ENCODE data around the gene XKR3.

The XKR3 gene

GRCh38 chr22:16838073-16838472 is 12.9 kb upstream of the XKR3 start:
- no peak for TF ChIP-seq POLR2AphosphoS5 (IDR thresholded peaks at IDR 0.05; ENCODE audit: low read depth)
- TF ChIP-seq REST (IDR thresholded peaks at IDR 0.05; ENCODE audit: insufficient replicate concordance, low read depth) = no peak
- DNase-seq (ENCODE audit: low read depth in 1 of 2, low spot score in 1 of 2) = no peak
- no peak overlapping the region for H3K27ac ChIP-seq (replicated peaks)
- H3K27me3 ChIP-seq (ENCODE audit: insufficient read depth, poor library complexity, severe bottlenecking) = peaks cover 2% of the 10 kb centered on the region
- no peak overlapping the region for H3K4me3 ChIP-seq (replicated peaks; ENCODE audit: insufficient read depth, low read length)

- Histone ChIP-seq H3K4me3 (replicated peaks; ENCODE audit: insufficient read depth, low read length) (no peak overlapping the region), H3K27ac (replicated peaks) (no peak overlapping the region), H3K27me3 (ENCODE audit: insufficient read depth, poor library complexity, severe bottlenecking) (peaks cover 2% of the 10 kb centered on the region)
- no peak for DNase-seq (ENCODE audit: low read depth in 1 of 2, low spot score in 1 of 2)
- TF ChIP-seq, protein P1, sequence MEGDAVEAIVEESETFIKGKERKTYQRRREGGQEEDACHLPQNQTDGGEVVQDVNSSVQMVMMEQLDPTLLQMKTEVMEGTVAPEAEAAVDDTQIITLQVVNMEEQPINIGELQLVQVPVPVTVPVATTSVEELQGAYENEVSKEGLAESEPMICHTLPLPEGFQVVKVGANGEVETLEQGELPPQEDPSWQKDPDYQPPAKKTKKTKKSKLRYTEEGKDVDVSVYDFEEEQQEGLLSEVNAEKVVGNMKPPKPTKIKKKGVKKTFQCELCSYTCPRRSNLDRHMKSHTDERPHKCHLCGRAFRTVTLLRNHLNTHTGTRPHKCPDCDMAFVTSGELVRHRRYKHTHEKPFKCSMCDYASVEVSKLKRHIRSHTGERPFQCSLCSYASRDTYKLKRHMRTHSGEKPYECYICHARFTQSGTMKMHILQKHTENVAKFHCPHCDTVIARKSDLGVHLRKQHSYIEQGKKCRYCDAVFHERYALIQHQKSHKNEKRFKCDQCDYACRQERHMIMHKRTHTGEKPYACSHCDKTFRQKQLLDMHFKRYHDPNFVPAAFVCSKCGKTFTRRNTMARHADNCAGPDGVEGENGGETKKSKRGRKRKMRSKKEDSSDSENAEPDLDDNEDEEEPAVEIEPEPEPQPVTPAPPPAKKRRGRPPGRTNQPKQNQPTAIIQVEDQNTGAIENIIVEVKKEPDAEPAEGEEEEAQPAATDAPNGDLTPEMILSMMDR (IDR thresholded peaks at IDR 0.05; ENCODE audit: insufficient read depth, low read length) = no peak
- TF ChIP-seq GABPA (IDR thresholded peaks at IDR 0.05; ENCODE audit: low read depth) = no peak
- no peak for TF ChIP-seq POLR2AphosphoS5 (IDR thresholded peaks at IDR 0.05; ENCODE audit: low read depth)
- no peak for TF ChIP-seq REST (IDR thresholded peaks at IDR 0.05; ENCODE audit: insufficient replicate concordance, low read depth)
- TF ChIP-seq SPI1 (IDR thresholded peaks at IDR 0.05; ENCODE audit: borderline replicate concordance, low read depth) = no peak
These were observed 9.8 kb upstream of the XKR3 start for GRCh38 chr22:16834971-16835370.

GRCh38 chr22:16831257-16831656 is 6.0 kb upstream of the XKR3 start:
- TF ChIP-seq, protein P1 (IDR thresholded peaks at IDR 0.05; ENCODE audit: insufficient read depth, low read length) = no peak
- TF ChIP-seq POLR2AphosphoS5 (IDR thresholded peaks at IDR 0.05; ENCODE audit: low read depth) (no peak), REST (IDR thresholded peaks at IDR 0.05; ENCODE audit: insufficient replicate concordance, low read depth) (no peak), SPI1 (IDR thresholded peaks at IDR 0.05; ENCODE audit: borderline replicate concordance, low read depth) (no peak), GABPA (IDR thresholded peaks at IDR 0.05; ENCODE audit: low read depth) (no peak)
- DNase-seq (ENCODE audit: low read depth in 1 of 2, low spot score in 1 of 2) = no peak
- Histone ChIP-seq H3K27me3 (ENCODE audit: insufficient read depth, poor library complexity, severe bottlenecking) (no peaks in the 10 kb centered on the region), H3K27ac (replicated peaks) (no peak overlapping the region), H3K4me3 (replicated peaks; ENCODE audit: insufficient read depth, low read length) (no peak overlapping the region)

- Histone ChIP-seq H3K27ac (replicated peaks) (no peak overlapping the region), H3K27me3 (ENCODE audit: insufficient read depth, poor library complexity, severe bottlenecking) (no peaks in the 10 kb centered on the region)
These were observed 4.8 kb upstream of the XKR3 start for GRCh38 chr22:16829985-16830384.

More at GRCh38 chr22:16829985-16830384, 4.8 kb upstream of the XKR3 start:
- TF ChIP-seq POLR2AphosphoS5 (IDR thresholded peaks at IDR 0.05; ENCODE audit: low read depth) (no peak), SPI1 (IDR thresholded peaks at IDR 0.05; ENCODE audit: borderline replicate concordance, low read depth) (no peak), GABPA (IDR thresholded peaks at IDR 0.05; ENCODE audit: low read depth) (no peak), REST (IDR thresholded peaks at IDR 0.05; ENCODE audit: insufficient replicate concordance, low read depth) (no peak)
- TF ChIP-seq, protein P1 (IDR thresholded peaks at IDR 0.05; ENCODE audit: insufficient read depth, low read length) = no peak
- no peak overlapping the region for H3K4me3 ChIP-seq (replicated peaks; ENCODE audit: insufficient read depth, low read length)
- no peak for DNase-seq (ENCODE audit: low read depth in 1 of 2, low spot score in 1 of 2)
